NCI-H1417 (cell line): ENCODE results near the gene SDS.

ENCODE experiments used
- DNase-seq, 3 experiments: peaks; one replicate each; lab custom pipeline; 2025; lab: John Stamatoyannopoulos, UW

SDS gene

GRCh38 chr12:113347107-113347506 is 56.6 kb downstream of the SDS start:
- DNase-seq, result no peak

DNA sequence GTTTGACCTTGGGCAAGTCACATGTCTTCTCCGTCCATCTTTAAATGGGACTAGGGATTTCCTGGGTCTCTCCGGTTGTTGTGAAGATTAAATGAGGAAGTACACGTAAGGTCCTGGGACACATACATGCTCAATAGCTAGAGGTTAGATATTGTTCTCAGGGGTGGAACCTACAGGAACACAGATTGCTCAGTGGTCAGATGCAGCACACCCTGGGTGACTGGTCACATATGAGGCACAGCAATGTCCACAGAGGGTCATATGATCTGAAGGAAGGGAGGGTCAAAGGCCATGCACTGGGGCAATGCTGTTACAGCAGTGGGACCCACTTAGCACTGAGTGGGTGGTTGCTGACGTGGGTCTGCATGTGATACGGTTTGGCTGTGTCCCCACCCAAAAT is 57.3 kb downstream of the SDS start:
- no peak for DNase-seq

DNA sequence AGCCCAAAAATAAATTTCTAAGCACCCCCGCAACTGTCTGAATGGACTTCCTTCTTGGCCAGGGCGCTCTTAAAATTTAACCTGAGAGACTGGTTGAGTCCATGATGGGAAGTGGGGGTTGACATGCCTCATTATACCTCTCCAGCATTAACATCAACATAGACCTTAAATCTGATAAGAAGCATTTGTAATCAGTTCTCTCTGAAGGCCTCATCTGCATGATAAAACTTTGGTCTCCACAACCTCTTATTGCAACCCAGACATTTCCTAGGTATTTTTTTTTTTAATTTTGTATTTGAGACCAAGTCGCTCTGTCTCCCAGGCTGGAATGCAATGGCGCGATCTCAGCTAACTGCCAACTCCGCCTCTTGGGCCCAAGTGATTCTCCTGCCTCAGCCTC is 58.4 kb downstream of the SDS start:
- no peak for DNase-seq
